Testis (tissue), 3 donors: Measurements from ENCODE around the gene AKAP8L. TPM values are rescaled to one million over a fixed set of nuclear protein-coding genes. Genes with fewer than 3 reads are reported as not detected.
"Not testable (repeated sequence)": the region's sequence is repeated elsewhere in the genome, so short reads cannot be mapped to it uniquely, and the experiment has no call there.

Source experiments
- DNase-seq: peaks from one replicate; pipeline ENCODE4 v3.0.0-alpha.2; 2019
- H3K27ac ChIP-seq, 2 donors: fragments of 200-600 bp; sonication (generic); one replicate each; pipeline ENCODE4 v1.5.1; 2019
- H3K27me3 ChIP-seq: fragments of 200-600 bp; sonication (generic); one replicate; pipeline ENCODE4 v1.5.1; 2019
- H3K36me3 ChIP-seq: fragments of 200-600 bp; sonication (generic); one replicate; pipeline ENCODE4 v1.5.1; 2017; ENCODE audit warnings: low read depth; ENCODE audit errors: missing control alignments
- H3K4me1 ChIP-seq: fragments of 200-600 bp; sonication (generic); one replicate; pipeline ENCODE4 v1.5.1; 2019
- H3K4me3 ChIP-seq, 2 donors: fragments of 200-600 bp; sonication (generic); one replicate each; pipeline ENCODE4 v1.5.1; 2017 to 2019
- H3K9me3 ChIP-seq: fragments of 200-600 bp; sonication (generic); one replicate; pipeline ENCODE4 v1.5.1; 2017
- CTCF ChIP-seq, 3 experiments: fragments of 450-650 bp in 2 of 3; fragments of 200-600 bp in 1 of 3; sonication (generic) in 1 of 3; IDR thresholded peaks; one replicate each; pipeline ENCODE4 v1.5.1; 2016 to 2019; ENCODE audit warnings: antibody characterized with exemption in 3 of 3, mild to moderate bottlenecking in 2 of 3, moderate library complexity in 1 of 3
- POLR2A ChIP-seq: fragments of 450-650 bp; IDR thresholded peaks from one replicate; pipeline ENCODE4 v1.6.1; 2017; ENCODE audit warnings: antibody characterized with exemption, mild to moderate bottlenecking, moderate library complexity
- WGBS, 2 donors: methylation state at CpG; one replicate each; pipeline ENCODE4 v1.1.5; 2018; 5-methylcytosine and 5-hydroxymethylcytosine counted together
- intact Hi-C: fragments of 100-400 bp; cut with DNase I; formaldehyde crosslinking; loops from one replicate; pipeline ENCODE4 v1.15.1; 2023; ENCODE audit warnings: low total_unique reads
- polyA plus RNA-seq: library from polyadenylated mRNA; stranded (reverse); fragments of 350-450 nt; fragmentation: Illumina TruSeq; extraction: RNeasy Lipid Tissue Mini Kit (QIAGEN cat#74804); gene quantifications from one replicate; pipeline ENCODE4 v1.2.3, GENCODE V29; 2014; ENCODE audit warnings: low read depth, low replicate concordance; ENCODE audit not compliant: insufficient read depth
- total RNA-seq, 2 donors: library from RNA; depleted of rRNA; stranded (reverse); fragments of >200 nt; gene quantifications; one replicate each; pipeline ENCODE4 v1.2.3, GENCODE V29; 2016

AKAP8L gene
- total and polyA plus RNA-seq, 3 donors from 2014 or later, result 131 to 399 (median 334) TPM

GRCh38 chr19:15358918-15359317 is 59.9 kb downstream of the AKAP8L start:
- TF ChIP-seq CTCF (IDR thresholded peaks at IDR 0.05), result no peak
- TF ChIP-seq POLR2A, result no peak
- whole genome bisulfite sequencing, 2 donors, result 85 to 88% methylated on average over 3 of the region's 3 CpGs
- intact Hi-C loops, result no loop called here
- H3K4me1 ChIP-seq, result no peaks in the 10 kb centered on the region
- H3K27me3 ChIP-seq, result no peaks in the 10 kb centered on the region
- H3K9me3 ChIP-seq, result no peaks in the 10 kb centered on the region
- DNase-seq, result no peak
- H3K36me3 ChIP-seq, result no peaks in the 10 kb centered on the region
- no peak overlapping the region for H3K4me3 ChIP-seq
- no peak overlapping the region for H3K27ac ChIP-seq

- Histone ChIP-seq H3K9me3 (no peaks in the 10 kb centered on the region), H3K27ac (no peak overlapping the region), H3K4me1 (no peaks in the 10 kb centered on the region), H3K4me3 (no peak overlapping the region), H3K27me3 (no peaks in the 10 kb centered on the region), H3K36me3 (no peaks in the 10 kb centered on the region)
- TF ChIP-seq POLR2A (no peak), CTCF (IDR thresholded peaks at IDR 0.05) (no peak)
- WGBS, 2 donors, result 94 to 100% methylated on average over 4 of the region's 4 CpGs
- intact Hi-C loops, result no loop called here
- no peak for DNase-seq
Measured at GRCh38 chr19:15357906-15358305, 60.9 kb downstream of the AKAP8L start.

GRCh38 chr19:15354566-15355296 is 64.1 kb downstream of the AKAP8L start:
- intact Hi-C loops, result no loop called here
- Histone ChIP-seq H3K9me3 (no peaks in the 10 kb centered on the region), H3K27ac (no peak overlapping the region), H3K36me3 (no peaks in the 10 kb centered on the region), H3K4me3 (no peak overlapping the region), H3K4me1 (no peaks in the 10 kb centered on the region), H3K27me3 (no peaks in the 10 kb centered on the region)
- WGBS, 2 donors, result 80 to 88% methylated on average over 27 of the region's 27 CpGs
- no peak for TF ChIP-seq CTCF (IDR thresholded peaks at IDR 0.05)
- no peak for TF ChIP-seq POLR2A
- DNase-seq, result no peak

- DNase-seq, result no peak
- Histone ChIP-seq H3K36me3 (no peaks in the 10 kb centered on the region), H3K27me3 (no peaks in the 10 kb centered on the region), H3K9me3 (no peaks in the 10 kb centered on the region), H3K4me1 (no peaks in the 10 kb centered on the region), H3K27ac (no peak overlapping the region), H3K4me3 (no peak overlapping the region)
- TF ChIP-seq POLR2A (no peak), CTCF (IDR thresholded peaks at IDR 0.05) (no peak)
- intact Hi-C loops, result no loop called here
- WGBS, 2 donors, result 89 to 90% methylated on average over 4 of the region's 4 CpGs
Measured at GRCh38 chr19:15353908-15354307, 64.9 kb downstream of the AKAP8L start.

- H3K9me3 ChIP-seq, intact Hi-C loops, DNase-seq, H3K27me3 ChIP-seq, H3K27ac ChIP-seq, H3K4me3 ChIP-seq, H3K4me1 ChIP-seq, H3K36me3 ChIP-seq: not testable (repeated sequence)
- WGBS, 2 donors, result 86 to 94% methylated on average over 8 of the region's 8 CpGs
Measured at GRCh38 chr19:15352535-15352934, 66.3 kb downstream of the AKAP8L start.

GRCh38 chr19:15341328-15341727 is 77.5 kb downstream of the AKAP8L start:
- intact Hi-C loops, H3K9me3 ChIP-seq, H3K27ac ChIP-seq, H3K4me3 ChIP-seq, H3K36me3 ChIP-seq, DNase-seq, H3K4me1 ChIP-seq, H3K27me3 ChIP-seq: not testable (repeated sequence)
- WGBS, 2 donors, result 97 to 98% methylated on average over 11 of the region's 11 CpGs
